Activated naive CD8-positive, alpha-beta T cell treated with anti-CD3 and anti-CD28 coated beads, Interleukin-2, amount 10 ng/mL, durations not matched to agents 7 days and 5 days (primary cell): ENCODE data around the gene IRX5. TPM values are rescaled to one million over a fixed set of nuclear protein-coding genes. Genes with fewer than 3 reads are reported as not detected.

ENCODE experiments used
- ATAC-seq: fragments of 150-1000 bp; cut with Tn5 transposase; one replicate; pipeline ENCODE4 v1.10.0; 2021; ENCODE audit warnings: low read depth, moderate library complexity
- POLR2A ChIA-PET: fragments of 350-600 bp; sonication (Branson Sonifier 250); formaldehyde crosslinking; loops from one replicate; lab custom pipeline; 2021; ENCODE audit warnings: antibody characterized with exemption; lab: Charles Lee
- DNase-seq: peaks from one replicate; pipeline ENCODE4 v3.0.0; 2021
- H3K27ac Mint-ChIP-seq: one replicate; pipeline ENCODE4 v1.8.0; 2022; ENCODE audit warnings: mild to moderate bottlenecking, mixed read lengths
- H3K27me3 Mint-ChIP-seq: one replicate; pipeline ENCODE4 v1.8.0; 2022; ENCODE audit warnings: mild to moderate bottlenecking, moderate library complexity, mixed read lengths
- H3K36me3 Mint-ChIP-seq: one replicate; pipeline ENCODE4 v1.8.0; 2021; ENCODE audit warnings: mild to moderate bottlenecking, mixed read lengths
- H3K4me1 Mint-ChIP-seq: one replicate; pipeline ENCODE4 v1.8.0; 2021; ENCODE audit warnings: mixed read lengths
- H3K4me3 Mint-ChIP-seq: one replicate; pipeline ENCODE4 v1.8.0; 2022; ENCODE audit warnings: mild to moderate bottlenecking, moderate library complexity, mixed read lengths
- H3K9me3 Mint-ChIP-seq: one replicate; pipeline ENCODE4 v1.8.0; 2021; ENCODE audit warnings: mixed read lengths
- total RNA-seq, 2 experiments: library from RNA; stranded (reverse); gene quantifications; one replicate each; pipeline ENCODE4 v1.2.3, GENCODE V29; 2021

The IRX5 gene
- total RNA-seq, 2 experiments from 2014 or later = not detected

GRCh38 chr16:54923988-54924387, 6.7 kb upstream of the IRX5 start:
- POLR2A ChIA-PET = no interaction called here
- no peaks in the 10 kb centered on the region for H3K9me3 Mint-ChIP-seq
- no peak for ATAC-seq

GRCh38 chr16:54926166-54926838, 4.4 kb upstream of the IRX5 start:
- Mint-ChIP-seq H3K27ac (no peak overlapping the region), H3K27me3 (peaks cover 52% of the 10 kb centered on the region), H3K9me3 (no peaks in the 10 kb centered on the region), H3K4me3 (no peak overlapping the region), H3K36me3 (peaks cover 1% of the 10 kb centered on the region), H3K4me1 (peaks cover 19% of the 10 kb centered on the region)
- POLR2A ChIA-PET = no interaction called here
- no peak for ATAC-seq
- DNase-seq = no peak

More at GRCh38 chr16:54923988-54924387, 6.7 kb upstream of the IRX5 start:
- peaks cover 10% of the 10 kb centered on the region for H3K4me1 Mint-ChIP-seq
- peaks cover 39% of the 10 kb centered on the region for H3K27me3 Mint-ChIP-seq
- no peaks in the 10 kb centered on the region for H3K36me3 Mint-ChIP-seq
- DNase-seq = no peak
- no peak overlapping the region for H3K4me3 Mint-ChIP-seq
- no peak overlapping the region for H3K27ac Mint-ChIP-seq

- Mint-ChIP-seq H3K4me3 (peak overlapping the region; percentile 90), H3K27ac (no peak overlapping the region), H3K36me3 (peaks cover 1% of the 10 kb centered on the region), H3K4me1 (peaks cover 24% of the 10 kb centered on the region), H3K27me3 (peaks cover 59% of the 10 kb centered on the region), H3K9me3 (no peaks in the 10 kb centered on the region)
- ATAC-seq = no peak
- no peak for DNase-seq
- POLR2A ChIA-PET = no interaction called here
These were observed 3.3 kb upstream of the IRX5 start for GRCh38 chr16:54927125-54928015.

- Mint-ChIP-seq H3K4me1 (peaks cover 24% of the 10 kb centered on the region), H3K36me3 (peaks cover 1% of the 10 kb centered on the region), H3K9me3 (peaks cover 1% of the 10 kb centered on the region), H3K27ac (peak overlapping the region; percentile 79), H3K4me3 (peak overlapping the region; percentile 90), H3K27me3 (peaks cover 62% of the 10 kb centered on the region)
- POLR2A ChIA-PET = no interaction called here
- ATAC-seq (no peak), DNase-seq (no peak)
These were observed 2.7 kb upstream of the IRX5 start for GRCh38 chr16:54928016-54928356.

DNA sequence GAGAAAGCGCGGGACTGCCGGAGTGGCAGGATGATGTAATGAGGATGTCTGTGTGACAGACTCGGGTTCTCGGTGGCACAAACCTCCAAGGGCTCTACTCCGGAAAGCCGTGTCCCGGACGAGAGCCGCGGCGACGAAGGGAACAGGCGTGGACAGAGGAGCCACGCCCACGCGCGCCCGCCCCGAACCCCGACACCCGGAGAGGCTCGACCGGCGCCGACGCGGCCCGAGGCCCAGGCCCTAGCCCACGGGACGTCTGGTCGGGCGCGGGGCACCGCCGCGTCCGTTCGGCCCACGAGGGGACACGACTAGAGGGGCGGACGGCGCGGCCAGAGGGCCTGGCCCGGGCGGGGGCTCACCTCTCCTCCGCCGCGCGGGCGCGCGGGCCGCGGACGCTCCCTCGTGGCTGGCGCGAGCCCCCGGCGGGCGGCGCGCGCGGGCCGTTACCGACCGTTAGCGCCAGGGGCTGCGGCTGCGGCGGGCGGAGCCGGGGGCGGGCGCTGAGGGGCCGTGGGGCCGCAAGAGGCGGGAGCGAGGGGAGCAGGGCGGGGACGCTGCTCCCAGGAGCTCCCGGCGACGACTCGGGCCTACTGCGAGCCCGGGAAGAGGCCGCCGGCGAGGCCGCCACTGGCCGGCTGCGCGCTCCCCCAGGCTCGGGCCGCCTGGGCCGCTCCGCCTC, 2.1 kb upstream of the IRX5 start:
- ATAC-seq = peak; percentile 49
- Mint-ChIP-seq H3K27me3 (peaks cover 63% of the 10 kb centered on the region), H3K4me1 (peaks cover 24% of the 10 kb centered on the region), H3K27ac (peak overlapping the region; percentile 79), H3K9me3 (peaks cover 1% of the 10 kb centered on the region), H3K4me3 (peak overlapping the region; percentile 90), H3K36me3 (peaks cover 1% of the 10 kb centered on the region)
- no peak for DNase-seq
- POLR2A ChIA-PET = interaction anchor here (0.8 kb wide), 1 partner anchor 11 kb away, joined by 3 read pairs; no protein-coding TSS in a partner anchor

DNA sequence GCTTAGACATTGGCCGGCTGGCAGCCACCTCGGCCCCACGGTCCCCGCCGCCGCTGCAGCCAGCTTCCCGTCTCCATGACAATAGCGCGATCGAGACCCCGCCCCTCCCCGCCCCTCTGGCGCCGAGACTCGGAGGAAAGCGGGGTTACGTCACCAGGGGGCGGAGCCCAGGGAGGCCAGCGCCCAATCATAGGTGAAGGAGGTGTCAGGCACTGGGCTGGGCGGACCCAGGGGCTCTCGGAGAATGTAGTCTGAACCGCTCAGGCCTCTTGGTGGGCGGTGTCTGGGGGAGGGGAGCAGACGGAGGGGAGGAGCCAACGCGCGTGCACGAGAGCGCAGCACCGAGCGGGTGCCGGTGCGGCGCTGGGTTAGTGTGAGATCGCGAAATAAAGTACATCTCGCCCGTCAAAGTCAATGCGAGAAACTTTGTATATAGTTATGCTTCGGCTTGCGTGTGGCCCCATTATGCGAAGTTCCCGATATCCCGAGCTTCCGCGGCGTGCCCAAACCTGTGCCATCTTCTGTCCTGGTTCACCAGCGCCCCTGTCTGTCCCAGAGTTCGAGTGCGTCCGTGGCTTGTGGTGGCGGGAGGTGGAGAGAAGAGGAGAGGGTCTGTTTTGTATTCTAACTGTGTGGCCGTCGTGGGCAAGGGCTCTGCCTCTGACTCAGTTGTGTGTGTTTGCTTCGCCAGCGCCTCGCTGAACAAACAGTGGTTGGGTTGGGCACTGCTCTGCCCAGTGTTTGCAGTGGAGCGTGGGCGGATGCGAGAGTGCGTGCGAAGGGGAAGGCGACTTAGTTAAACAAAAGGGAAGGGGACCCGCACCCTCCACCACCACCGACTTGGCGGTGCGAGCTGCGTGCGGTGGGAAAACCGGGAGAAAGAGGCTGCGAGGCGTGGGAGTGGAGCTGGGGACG, 1.3 kb upstream of the IRX5 start:
- Mint-ChIP-seq H3K27me3 (peaks cover 69% of the 10 kb centered on the region), H3K4me1 (peaks cover 25% of the 10 kb centered on the region), H3K9me3 (peaks cover 1% of the 10 kb centered on the region)

GRCh38 chr16:54930869-54931119, 129 bp downstream of the IRX5 start:
- no peak for ATAC-seq
- Mint-ChIP-seq H3K36me3 (peaks cover 1% of the 10 kb centered on the region), H3K4me1 (peaks cover 26% of the 10 kb centered on the region), H3K4me3 (peak overlapping the region; percentile 88), H3K9me3 (peaks cover 1% of the 10 kb centered on the region), H3K27me3 (peaks cover 76% of the 10 kb centered on the region), H3K27ac (peak overlapping the region; percentile 88)
- POLR2A ChIA-PET = interaction anchor here (0.5 to 1.5 kb wide), 2 partner anchors 646 to 1017 kb away, joined by 3 to 4 read pairs; no protein-coding TSS in a partner anchor
- no peak for DNase-seq

More for the DNA sequence above, 1.3 kb upstream of the IRX5 start:
- H3K4me3 Mint-ChIP-seq = peak overlapping the region; percentile 88
- DNase-seq (peak; percentile 94), ATAC-seq (peak; percentile 94)
- H3K27ac Mint-ChIP-seq = peak overlapping the region; percentile 83
- POLR2A ChIA-PET = interaction anchor here (0.8 kb wide), 1 partner anchor 10 kb away, joined by 3 read pairs; no protein-coding TSS in a partner anchor
- peaks cover 1% of the 10 kb centered on the region for H3K36me3 Mint-ChIP-seq

- Mint-ChIP-seq H3K27me3 (peaks cover 76% of the 10 kb centered on the region), H3K27ac (peak overlapping the region; percentile 34), H3K36me3 (peaks cover 1% of the 10 kb centered on the region), H3K4me3 (peak overlapping the region; percentile 22), H3K9me3 (peaks cover 1% of the 10 kb centered on the region), H3K4me1 (peaks cover 26% of the 10 kb centered on the region)
- POLR2A ChIA-PET = interaction anchor here (0.5 to 1.5 kb wide), 2 partner anchors 647 to 1017 kb away, joined by 3 to 4 read pairs; no protein-coding TSS in a partner anchor
- peak; percentile 53 for DNase-seq
- ATAC-seq = no peak
These were observed 702 bp downstream of the IRX5 start for GRCh38 chr16:54931120-54932014.

DNA sequence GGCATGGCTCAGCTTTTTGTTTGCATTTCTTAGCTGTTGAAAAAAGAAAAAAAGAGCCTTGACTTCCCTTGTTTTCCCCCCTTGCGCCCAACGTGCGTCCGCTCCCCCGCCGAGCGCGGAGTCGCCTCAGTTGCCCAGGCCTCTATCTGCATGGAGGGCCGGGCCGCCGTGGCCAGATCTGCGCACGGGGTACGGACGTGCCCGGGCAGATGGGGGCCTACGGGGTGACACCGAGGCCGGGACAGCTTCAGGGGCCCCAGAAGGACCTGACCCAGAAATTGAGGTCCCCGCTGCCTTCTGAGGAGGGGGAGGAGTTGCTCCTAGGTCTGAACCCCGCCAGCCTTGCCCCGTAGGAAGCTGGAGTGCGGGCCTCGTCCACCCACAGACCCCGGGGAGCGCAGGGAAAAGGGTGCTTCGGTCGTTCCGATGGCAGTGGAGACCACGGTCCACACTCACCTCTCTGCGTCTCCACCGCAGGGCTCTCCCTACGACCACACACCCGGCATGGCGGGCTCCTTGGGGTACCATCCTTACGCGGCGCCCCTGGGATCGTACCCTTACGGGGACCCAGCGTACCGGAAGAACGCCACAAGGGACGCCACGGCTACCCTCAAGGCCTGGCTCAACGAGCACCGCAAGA, 1.5 kb downstream of the IRX5 start:
- no peak for ATAC-seq
- H3K27ac Mint-ChIP-seq = peak overlapping the region; percentile 48
- H3K27me3 Mint-ChIP-seq = peaks cover 76% of the 10 kb centered on the region
- DNase-seq = peak; percentile 37
- H3K36me3 Mint-ChIP-seq = peaks cover 1% of the 10 kb centered on the region
- POLR2A ChIA-PET = no interaction called here
- peaks cover 1% of the 10 kb centered on the region for H3K9me3 Mint-ChIP-seq
- H3K4me3 Mint-ChIP-seq = peak overlapping the region; percentile 39
- peaks cover 25% of the 10 kb centered on the region for H3K4me1 Mint-ChIP-seq

DNA sequence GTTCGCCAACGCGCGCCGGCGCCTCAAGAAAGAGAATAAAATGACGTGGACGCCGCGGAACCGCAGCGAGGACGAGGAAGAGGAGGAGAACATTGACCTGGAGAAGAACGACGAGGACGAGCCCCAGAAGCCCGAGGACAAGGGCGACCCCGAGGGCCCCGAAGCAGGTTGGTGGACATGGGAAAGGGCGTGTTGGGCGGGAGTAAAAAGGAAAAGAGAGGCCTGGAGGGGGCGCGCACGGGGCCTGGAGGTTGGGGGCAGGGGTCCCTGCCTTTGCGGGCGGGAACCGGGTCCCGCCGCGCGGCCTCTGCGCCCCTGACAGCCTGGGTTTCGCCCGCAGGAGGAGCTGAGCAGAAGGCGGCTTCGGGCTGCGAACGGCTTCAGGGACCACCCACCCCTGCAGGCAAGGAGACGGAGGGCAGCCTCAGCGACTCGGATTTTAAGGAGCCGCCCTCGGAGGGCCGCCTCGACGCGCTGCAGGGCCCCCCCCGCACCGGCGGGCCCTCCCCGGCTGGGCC, 2.1 kb downstream of the IRX5 start:
- H3K27ac Mint-ChIP-seq = peak overlapping the region; percentile 48
- POLR2A ChIA-PET = no interaction called here
- H3K4me1 Mint-ChIP-seq = peaks cover 19% of the 10 kb centered on the region
- H3K9me3 Mint-ChIP-seq = peaks cover 1% of the 10 kb centered on the region
- H3K4me3 Mint-ChIP-seq = peak overlapping the region; percentile 39
- H3K27me3 Mint-ChIP-seq = peaks cover 76% of the 10 kb centered on the region
- peaks cover 1% of the 10 kb centered on the region for H3K36me3 Mint-ChIP-seq
- DNase-seq = no peak
- ATAC-seq = no peak

DNA sequence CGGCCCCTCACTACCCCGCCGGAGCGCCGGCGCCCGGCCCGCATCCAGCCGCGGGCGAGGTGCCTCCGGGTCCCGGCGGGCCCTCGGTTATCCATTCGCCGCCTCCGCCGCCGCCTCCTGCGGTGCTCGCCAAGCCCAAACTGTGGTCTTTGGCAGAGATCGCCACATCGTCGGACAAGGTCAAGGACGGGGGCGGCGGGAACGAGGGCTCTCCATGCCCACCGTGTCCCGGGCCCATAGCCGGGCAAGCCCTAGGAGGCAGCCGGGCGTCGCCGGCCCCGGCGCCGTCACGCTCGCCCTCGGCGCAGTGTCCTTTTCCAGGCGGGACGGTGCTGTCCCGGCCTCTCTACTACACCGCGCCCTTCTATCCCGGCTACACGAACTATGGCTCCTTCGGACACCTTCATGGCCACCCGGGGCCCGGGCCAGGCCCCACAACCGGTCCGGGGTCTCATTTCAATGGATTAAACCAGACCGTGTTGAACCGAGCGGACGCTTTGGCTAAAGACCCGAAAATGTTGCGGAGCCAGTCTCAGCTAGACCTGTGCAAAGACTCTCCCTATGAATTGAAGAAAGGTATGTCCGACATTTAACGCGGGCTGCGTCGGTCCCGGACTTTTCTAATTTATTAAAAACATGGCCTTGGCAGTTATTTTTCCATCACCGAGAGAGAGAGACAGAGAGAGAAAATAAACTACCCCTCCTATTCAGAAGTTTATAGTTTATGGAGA, 2.8 kb downstream of the IRX5 start:
- H3K27ac Mint-ChIP-seq = no peak overlapping the region
- peaks cover 1% of the 10 kb centered on the region for H3K9me3 Mint-ChIP-seq
- DNase-seq (peak; percentile 35), ATAC-seq (no peak)
- peaks cover 77% of the 10 kb centered on the region for H3K27me3 Mint-ChIP-seq
- no peak overlapping the region for H3K4me3 Mint-ChIP-seq
- peaks cover 15% of the 10 kb centered on the region for H3K4me1 Mint-ChIP-seq
- POLR2A ChIA-PET = no interaction called here
- peaks cover 1% of the 10 kb centered on the region for H3K36me3 Mint-ChIP-seq
